Neural cell (in vitro differentiated cells): Measurements from ENCODE around the gene E2F4.

ENCODE experiments used
- EP300 ChIP-seq: fragments of 450-650 bp; conservative IDR thresholded peaks from 2 replicates; pipeline ENCODE4 v1.6.1; 2014; ENCODE audit warnings: antibody characterized with exemption, mild to moderate bottlenecking, moderate library complexity; ENCODE audit not compliant: poor library complexity, severe bottlenecking
- EZH2 ChIP-seq: fragments of 200-600, 300-800 bp; shearing (Covaris generic), sonication (generic); IDR thresholded peaks from 2 replicates; pipeline ENCODE4 v1.6.1; 2014; ENCODE audit warnings: antibody characterized with exemption, low read length, borderline replicate concordance, mild to moderate bottlenecking; ENCODE audit not compliant: insufficient read depth, poor library complexity, severe bottlenecking
- MXI1 ChIP-seq: fragments of 450-650 bp; conservative IDR thresholded peaks from 2 replicates; pipeline ENCODE4 v1.6.1; 2014; ENCODE audit warnings: antibody characterized with exemption, mild to moderate bottlenecking; ENCODE audit not compliant: poor library complexity, severe bottlenecking
- POLR2AphosphoS5 ChIP-seq: IDR thresholded peaks from 2 replicates; pipeline ENCODE4 v1.6.1; 2012
- RAD21 ChIP-seq: fragments of 450-650 bp; conservative IDR thresholded peaks from 2 replicates; pipeline ENCODE4 v1.6.1; 2014; ENCODE audit warnings: antibody characterized with exemption, mild to moderate bottlenecking, moderate library complexity
- REST ChIP-seq: IDR thresholded peaks from 2 replicates; pipeline ENCODE4 v1.6.1; 2012; ENCODE audit warnings: borderline replicate concordance
- TAF1 ChIP-seq: IDR thresholded peaks from 2 replicates; pipeline ENCODE4 v1.6.1; 2012; ENCODE audit warnings: low read depth
- TF ChIP-seq, protein P1 (sequence below): fragments of 450-650 bp; IDR thresholded peaks from 2 replicates; pipeline ENCODE4 v1.5.1; 2014; ENCODE audit warnings: antibody characterized with exemption, mild to moderate bottlenecking, moderate library complexity; ENCODE audit not compliant: poor library complexity, severe bottlenecking

GRCh38 chr16:67248073-67248400, 56.1 kb downstream of the E2F4 start:
- TF ChIP-seq, protein P1, sequence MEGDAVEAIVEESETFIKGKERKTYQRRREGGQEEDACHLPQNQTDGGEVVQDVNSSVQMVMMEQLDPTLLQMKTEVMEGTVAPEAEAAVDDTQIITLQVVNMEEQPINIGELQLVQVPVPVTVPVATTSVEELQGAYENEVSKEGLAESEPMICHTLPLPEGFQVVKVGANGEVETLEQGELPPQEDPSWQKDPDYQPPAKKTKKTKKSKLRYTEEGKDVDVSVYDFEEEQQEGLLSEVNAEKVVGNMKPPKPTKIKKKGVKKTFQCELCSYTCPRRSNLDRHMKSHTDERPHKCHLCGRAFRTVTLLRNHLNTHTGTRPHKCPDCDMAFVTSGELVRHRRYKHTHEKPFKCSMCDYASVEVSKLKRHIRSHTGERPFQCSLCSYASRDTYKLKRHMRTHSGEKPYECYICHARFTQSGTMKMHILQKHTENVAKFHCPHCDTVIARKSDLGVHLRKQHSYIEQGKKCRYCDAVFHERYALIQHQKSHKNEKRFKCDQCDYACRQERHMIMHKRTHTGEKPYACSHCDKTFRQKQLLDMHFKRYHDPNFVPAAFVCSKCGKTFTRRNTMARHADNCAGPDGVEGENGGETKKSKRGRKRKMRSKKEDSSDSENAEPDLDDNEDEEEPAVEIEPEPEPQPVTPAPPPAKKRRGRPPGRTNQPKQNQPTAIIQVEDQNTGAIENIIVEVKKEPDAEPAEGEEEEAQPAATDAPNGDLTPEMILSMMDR: no peak
- TF ChIP-seq EZH2 (no peak), MXI1 (no peak), REST (no peak), POLR2AphosphoS5 (no peak), TAF1 (no peak), EP300 (no peak), RAD21 (no peak)
